NK-92 treated with Interleukin-12 subunit alpha and Interleukin-12 subunit beta, amount 100 ng/mL, for 24 hours (cell line): ENCODE measurements around the gene ST3GAL4.

ENCODE experiments used
- DNase-seq: peaks from one replicate; lab custom pipeline; 2025; lab: John Stamatoyannopoulos, UW

ST3GAL4 gene

GRCh38 chr11:126451211-126451802 lies 95.8 kb downstream of the ST3GAL4 start:
- DNase-seq, result no peak

GRCh38 chr11:126452241-126453101 lies 97.0 kb downstream of the ST3GAL4 start:
- DNase-seq, result no peak

GRCh38 chr11:126456089-126456488 lies 100.6 kb downstream of the ST3GAL4 start:
- DNase-seq, result no peak

- DNase-seq, result no peak
Observed at GRCh38 chr11:126456783-126457542, 101.5 kb downstream of the ST3GAL4 start.

- no peak for DNase-seq
Observed at GRCh38 chr11:126457817-126458216, 102.3 kb downstream of the ST3GAL4 start.

GRCh38 chr11:126459691-126460281 lies 104.3 kb downstream of the ST3GAL4 start:
- no peak for DNase-seq

- DNase-seq, result no peak
Observed at GRCh38 chr11:126460417-126461095, 105.1 kb downstream of the ST3GAL4 start.

GRCh38 chr11:126461096-126461440 lies 105.6 kb downstream of the ST3GAL4 start:
- no peak for DNase-seq

GRCh38 chr11:126461996-126462395 lies 106.5 kb downstream of the ST3GAL4 start:
- DNase-seq, result no peak

GRCh38 chr11:126462422-126462821 lies 106.9 kb downstream of the ST3GAL4 start:
- DNase-seq, result no peak
